H1 (cell line): ENCODE data around the gene PDZD4. TPM values are rescaled to one million over a fixed set of nuclear protein-coding genes. Genes with fewer than 3 reads are reported as not detected.

Experiments
- CTCF ChIA-PET: fragments of 300-600 bp; sonication (Branson Sonifier 250); formaldehyde crosslinking; loops from one replicate; lab custom pipeline; 2021; ENCODE audit not compliant: partially characterized antibody; lab: Charles Lee
- POLR2A ChIA-PET: fragments of 300-600 bp; sonication (Branson Sonifier 250); formaldehyde crosslinking; loops from one replicate; lab custom pipeline; 2021; ENCODE audit warnings: inconsistent platforms; ENCODE audit not compliant: partially characterized antibody; lab: Charles Lee
- DNase-seq, 2 experiments: peaks; one replicate each; pipeline versions ENCODE4 v3.0.0 to v3.0.0-alpha.2; 2010 to 2022; ENCODE audit warnings: low spot score in 2 of 2, low read depth in 1 of 2, mixed read lengths in 1 of 2
- FAIRE-seq: peaks from 2 replicates; lab custom pipeline; 2011; peaks lifted over from hg19 to GRCh38; lab: Jason Lieb, UNC
- H2AFZ ChIP-seq: 2 replicates; pipeline ENCODE4 v1.8.1; 2012; ENCODE audit warnings: low read length, inconsistent platforms
- H2AK5ac ChIP-seq: 2 replicates; pipeline ENCODE4 v1.6.1; 2013; ENCODE audit warnings: low read depth, low read length
- H2BK120ac ChIP-seq: replicated peaks from 2 replicates; pipeline ENCODE3; 2013; ENCODE audit warnings: low read depth, low read length, inconsistent platforms
- H2BK12ac ChIP-seq: 2 replicates; pipeline ENCODE4 v1.6.1; 2013; ENCODE audit warnings: low read depth, low read length
- H2BK15ac ChIP-seq: 2 replicates; pipeline ENCODE4 v1.6.1; 2013; ENCODE audit warnings: low read length
- H2BK20ac ChIP-seq: 2 replicates; pipeline ENCODE4 v1.6.1; 2013; ENCODE audit warnings: low read length
- H2BK5ac ChIP-seq: 2 replicates; pipeline ENCODE4 v1.6.1; 2013; ENCODE audit warnings: low read depth, low read length
- H3K14ac ChIP-seq: 2 replicates; pipeline ENCODE4 v1.6.1; 2013; ENCODE audit warnings: inconsistent platforms; ENCODE audit not compliant: insufficient read length
- H3K18ac ChIP-seq: 2 replicates; pipeline ENCODE4 v1.6.1; 2013; ENCODE audit warnings: low read length; ENCODE audit errors: extremely low read depth
- H3K23ac ChIP-seq: 2 replicates; pipeline ENCODE4 v1.6.1; 2013; ENCODE audit warnings: inconsistent platforms; ENCODE audit not compliant: insufficient read length
- H3K23me2 ChIP-seq: 2 replicates; pipeline ENCODE4 v1.6.1; 2013; ENCODE audit warnings: low read depth, low read length
- H3K27ac ChIP-seq: 2 replicates; pipeline ENCODE4 v1.6.1; 2011; ENCODE audit warnings: low read depth, low read length, inconsistent platforms
- H3K27me3 ChIP-seq, 4 experiments: replicated peaks in 1 of 4; 1 replicate in 1 of 4; 2 replicates in 3 of 4; pipeline versions ENCODE4 v1.6.1 to v1.8.1; 2011 to 2013; ENCODE audit warnings: low read length in 3 of 4, mild to moderate bottlenecking in 3 of 4, inconsistent platforms in 2 of 4, mixed read lengths in 2 of 4, moderate library complexity in 1 of 4; ENCODE audit not compliant: control insufficient read depth in 3 of 4, insufficient read depth in 3 of 4; ENCODE audit errors: extremely low read depth in 1 of 4
- H3K36me3 ChIP-seq, 4 experiments: 2 replicates each; pipeline versions ENCODE4 v1.6.1 to v1.8.1; 2011 to 2013; ENCODE audit warnings: mild to moderate bottlenecking in 4 of 4, low read length in 3 of 4, moderate library complexity in 2 of 4, control low read depth in 1 of 4, inconsistent platforms in 1 of 4; ENCODE audit not compliant: insufficient read depth in 4 of 4, control insufficient read depth in 2 of 4
- H3K4ac ChIP-seq: replicated peaks from 2 replicates; pipeline ENCODE3; 2013; ENCODE audit warnings: low read length, low read depth, mixed read lengths, inconsistent platforms; ENCODE audit not compliant: insufficient read length
- H3K4me1 ChIP-seq, 4 experiments: replicated peaks in 1 of 4; 1 replicate in 1 of 4; 2 replicates in 3 of 4; pipeline versions ENCODE4 v1.6.1 to v1.8.1; 2011 to 2013; ENCODE audit warnings: low read length in 3 of 4, inconsistent platforms in 2 of 4, mixed read lengths in 1 of 4; ENCODE audit not compliant: insufficient read depth in 4 of 4, control insufficient read depth in 3 of 4
- H3K4me2 ChIP-seq, 2 experiments: 2 replicates each; pipeline versions ENCODE4 v1.6.1 to v1.8.1; 2011 to 2013; ENCODE audit warnings: low read depth in 2 of 2, low read length in 2 of 2, control low read depth in 1 of 2, inconsistent platforms in 1 of 2, mild to moderate bottlenecking in 1 of 2; ENCODE audit not compliant: insufficient read depth in 1 of 2
- H3K4me3 ChIP-seq, 4 experiments: fragments of 200-600, 300-600 bp in 1 of 4; sonication (generic), shearing (Covaris generic), sonication (Bioruptor Twin) in 1 of 4; 2 replicates each; pipeline versions ENCODE4 v1.5.1 to v1.8.1; 2011 to 2016; ENCODE audit warnings: low read length in 4 of 4, low read depth in 3 of 4, control low read depth in 2 of 4, inconsistent platforms in 2 of 4, mild to moderate bottlenecking in 2 of 4, mixed read lengths in 1 of 4, moderate library complexity in 1 of 4; ENCODE audit not compliant: insufficient read depth in 2 of 4; ENCODE audit errors: extremely low read depth in 1 of 4
- H3K56ac ChIP-seq: replicated peaks from 2 replicates; pipeline ENCODE3; 2013; ENCODE audit warnings: low read depth, mild to moderate bottlenecking, mixed read lengths, low read length, inconsistent platforms; ENCODE audit not compliant: insufficient read length
- H3K79me1 ChIP-seq: 2 replicates; pipeline ENCODE4 v1.6.1; 2013; ENCODE audit warnings: low read depth, low read length, control low read depth
- H3K79me2 ChIP-seq, 2 experiments: 2 replicates each; pipeline versions ENCODE4 v1.6.1 to v1.8.1; 2012 to 2013; ENCODE audit warnings: low read length in 2 of 2, mild to moderate bottlenecking in 2 of 2, inconsistent platforms in 1 of 2; ENCODE audit not compliant: insufficient read depth in 2 of 2, control insufficient read depth in 1 of 2
- H3K9ac ChIP-seq, 4 experiments: replicated peaks in 1 of 4; 1 replicate in 1 of 4; 2 replicates in 3 of 4; pipeline versions ENCODE4 v1.6.1 to v1.8.1; 2011 to 2013; ENCODE audit warnings: low read depth in 3 of 4, low read length in 3 of 4, control low read depth in 2 of 4, mild to moderate bottlenecking in 2 of 4, moderate library complexity in 2 of 4, inconsistent platforms in 1 of 4; ENCODE audit errors: extremely low read depth in 1 of 4
- H3K9me3 ChIP-seq, 2 experiments: 2 replicates each; pipeline versions ENCODE4 v1.6.1 to v1.8.1; 2012 to 2013; ENCODE audit warnings: mild to moderate bottlenecking in 2 of 2, moderate library complexity in 2 of 2, control low read depth in 1 of 2, inconsistent platforms in 1 of 2, low read depth in 1 of 2, low read length in 1 of 2, mixed read lengths in 1 of 2; ENCODE audit not compliant: insufficient read depth in 2 of 2
- H4K20me1 ChIP-seq, 2 experiments: replicated peaks in 1 of 2; 2 replicates each; pipeline versions ENCODE3 to v1.8.1; 2011 to 2013; ENCODE audit warnings: inconsistent platforms in 2 of 2, low read length in 2 of 2, mild to moderate bottlenecking in 1 of 2; ENCODE audit not compliant: insufficient read depth in 2 of 2, control insufficient read depth in 1 of 2
- H4K5ac ChIP-seq: 2 replicates; pipeline ENCODE4 v1.6.1; 2013; ENCODE audit warnings: low read length, low read depth, mixed read lengths, inconsistent platforms; ENCODE audit not compliant: insufficient read length
- H4K8ac ChIP-seq: 2 replicates; pipeline ENCODE4 v1.8.0; 2013; ENCODE audit warnings: mild to moderate bottlenecking, moderate library complexity, low read length, inconsistent platforms; ENCODE audit not compliant: insufficient read depth; ENCODE audit errors: extremely low read depth
- H4K91ac ChIP-seq: replicated peaks from 2 replicates; pipeline ENCODE3; 2013; ENCODE audit warnings: low read length, mixed read lengths, inconsistent platforms; ENCODE audit not compliant: insufficient read length
- CEBPB ChIP-seq: IDR thresholded peaks from 2 replicates; pipeline ENCODE4 v1.6.1; 2012; ENCODE audit warnings: low read depth, low read length
- CTCF ChIP-seq, 3 experiments: IDR thresholded peaks; 1 replicate in 2 of 3; 2 replicates in 1 of 3; pipeline versions ENCODE4 v1.5.1 to v1.6.1; 2011; ENCODE audit warnings: low read length in 3 of 3, mild to moderate bottlenecking in 3 of 3, inconsistent platforms in 2 of 3, low read depth in 1 of 3, moderate library complexity in 1 of 3; ENCODE audit not compliant: insufficient read depth in 1 of 3; ENCODE audit errors: control extremely low read depth in 1 of 3
- GTF2F1 ChIP-seq: IDR thresholded peaks from 2 replicates; pipeline ENCODE4 v1.6.1; 2012; ENCODE audit warnings: low read depth, low read length, improper control_type of control experiment, borderline replicate concordance
- KDM5A ChIP-seq: fragments of 200-600 bp; IDR thresholded peaks from 2 replicates; pipeline ENCODE4 v1.7.1; 2012; ENCODE audit warnings: mild to moderate bottlenecking, low read length, inconsistent platforms, mixed read lengths
- NANOG ChIP-seq: IDR thresholded peaks from 2 replicates; pipeline ENCODE4 v1.6.1; 2011; ENCODE audit warnings: low read length, low read depth, mild to moderate bottlenecking, inconsistent platforms; ENCODE audit not compliant: insufficient read depth, poor library complexity, severe bottlenecking
- NRF1 ChIP-seq: IDR thresholded peaks from 2 replicates; pipeline ENCODE4 v1.6.1; 2011; ENCODE audit warnings: mild to moderate bottlenecking, low read depth, low read length, improper control_type of control experiment
- RBBP5 ChIP-seq: IDR thresholded peaks from 2 replicates; pipeline ENCODE4 v1.7.1; 2012; ENCODE audit warnings: low read depth, mild to moderate bottlenecking, inconsistent platforms, low read length, moderate library complexity, borderline replicate concordance
- RXRA ChIP-seq: IDR thresholded peaks from 2 replicates; pipeline ENCODE4 v1.6.1; 2011; ENCODE audit warnings: low read depth, mild to moderate bottlenecking, low read length, moderate library complexity; ENCODE audit not compliant: insufficient read depth
- WGBS, 2 experiments: shearing (Covaris generic) in 1 of 2; methylation state at CpG; one replicate each; pipeline versions ENCODE4 v1.1.6 to v1.1.7; 2013 to 2015; ENCODE audit warnings: low lambda C conversion rate in 2 of 2, mixed read lengths in 2 of 2, inconsistent platforms in 1 of 2, low coverage in 1 of 2, missing lambda C conversion rate in 1 of 2; ENCODE audit not compliant: insufficient replicate concordance in 2 of 2, insufficient coverage in 1 of 2, insufficient read length in 1 of 2; ENCODE audit errors: extremely low coverage in 1 of 2, missing lambda C conversion rate in 1 of 2; 5-methylcytosine and 5-hydroxymethylcytosine counted together
- polyA plus RNA-seq, 7 experiments: library from polyadenylated mRNA; depleted of rRNA in 3 of 7; stranded (reverse) in 5 of 7; unstranded in 2 of 7; fragments of >200 nt in 5 of 7; fragments of 200-250 nt in 2 of 7; gene quantifications; 1 replicate in 5 of 7; 2 replicates in 1 of 7; 4 replicates in 1 of 7; pipeline versions ENCODE4 v1.2.1 to v1.2.3, GENCODE V29; 2011 to 2013; ENCODE audit warnings: missing spikeins in 2 of 7, mixed read lengths in 2 of 7
- total RNA-seq: library from RNA; stranded (reverse); fragmentation: NEBNext Ultra II Directional; extraction: Animal tissue kit (Norgen Biotek cat#: 25700); gene quantifications from 2 replicates; pipeline ENCODE4 v1.2.1, GENCODE V29; 2021

PDZD4 gene
- total and polyA plus RNA-seq, 2 of the 8 experiments (the other 6 are each of a cell fraction or from before 2014, with no cell fraction given): 45.8 to 169 TPM

GRCh38 chrX:153806999-153807575 is 23.3 kb downstream of the PDZD4 start:
- ChIA-PET POLR2A (interaction anchor here (1.3 to 5.4 kb wide), 4 partner anchors 8 to 76 kb away, joined by 3 to 22 read pairs (median 11); partner anchors contain the start of genes IDH3G and SSR4), CTCF (interaction anchor here (0.8 to 1.5 kb wide), 5 partner anchors 8 to 77 kb away, joined by 3 to 5 read pairs (median 4); partner anchors contain the start of genes IDH3G and SSR4)
- peaks cover 2 to 21% of the 10 kb centered on the region in 2 experiments for H4K20me1 ChIP-seq
- DNase-seq: no peak
- peaks cover 0 to 3% (median 1%) of the 10 kb centered on the region in 4 experiments; a peak in 2 of 7 replicates for H3K4me1 ChIP-seq
- H4K5ac ChIP-seq: no peak overlapping the region
- H3K27ac ChIP-seq: no peak overlapping the region
- H3K27me3 ChIP-seq: no peaks in the 10 kb centered on the region
- H3K56ac ChIP-seq: no peak overlapping the region
- H2BK12ac ChIP-seq: no peak overlapping the region
- H4K91ac ChIP-seq: no peak overlapping the region
- no peak overlapping the region for H2AFZ ChIP-seq
- peaks cover 0 to 21% (median 0%) of the 10 kb centered on the region in 4 experiments; a peak in 2 of 8 replicates for H3K36me3 ChIP-seq
- 86% methylated on average over 7 of the region's 28 CpGs; no CpG with 5 or more reads in 1 of the 2 experiments for WGBS, 2 experiments
- no peak overlapping the region for H2BK20ac ChIP-seq
- no peak overlapping the region for H2BK120ac ChIP-seq
- no peaks in the 10 kb centered on the region for H3K23me2 ChIP-seq
- no peak overlapping the region for H2AK5ac ChIP-seq
- H3K79me1 ChIP-seq: peaks cover 3% of the 10 kb centered on the region
- no peak overlapping the region for H3K23ac ChIP-seq
- no peak overlapping the region for H4K8ac ChIP-seq
- H3K18ac ChIP-seq: no peak overlapping the region
- H3K4ac ChIP-seq: no peak overlapping the region
- no peak overlapping the region for H3K4me2 ChIP-seq
- H3K79me2 ChIP-seq: peaks cover 0 to 44% of the 10 kb centered on the region in 2 experiments; a peak in 3 of 4 replicates
- no peak overlapping the region for H2BK15ac ChIP-seq
- H3K9me3 ChIP-seq: no peaks in the 10 kb centered on the region
- H3K9ac ChIP-seq: no peak overlapping the region
- no peak overlapping the region for H2BK5ac ChIP-seq
- H3K14ac ChIP-seq: no peak overlapping the region
- FAIRE-seq: no peak
- no peak overlapping the region for H3K4me3 ChIP-seq
- TF ChIP-seq KDM5A (no peak), NRF1 (no peak), RXRA (no peak), NANOG (no peak), CTCF (IDR thresholded peaks at IDR 0.05; ENCODE audit: control extremely low read depth in 1 of 3, insufficient read depth in 1 of 3, low read depth in 1 of 3, low read length in 3 of 3) (no peak), RBBP5 (no peak), GTF2F1 (no peak), CEBPB (no peak)
